K562 (cell line): ENCODE results near the gene PHLDB1. TPM values are rescaled to one million over a fixed set of nuclear protein-coding genes. Genes with fewer than 3 reads are reported as not detected.

Experiments used
- ATAC-seq: fragments of 200-7000 bp; cut with Tn5 transposase; 3 replicates; pipeline ENCODE4 v1.9.1; 2020; ENCODE audit warnings: moderate library complexity
- BruUV-seq: library from RNA; stranded (reverse); fragments of 400-500 nt; replicated peaks from 2 replicates; lab custom pipeline; 2021; lab: Mats Ljungman, UMichigan
- CTCF ChIA-PET: fragments of 300-600 bp; formaldehyde crosslinking; extraction: SDS; loops from one replicate; lab custom pipeline; 2021; ENCODE audit warnings: low intra/inter-chr PET ratio; lab: Yijun Ruan, JAX
- POLR2A ChIA-PET: fragments of 300-600, 350-650 bp; sonication (Branson Sonifier 250); formaldehyde crosslinking; extraction: SDS; loops from one replicate; lab custom pipeline; 2021; ENCODE audit warnings: antibody characterized with exemption, inconsistent platforms; lab: Yijun Ruan, JAX
- DNase-seq, 4 experiments: peaks; one replicate each; pipeline versions ENCODE4 v3.0.0 to v3.0.0-alpha.2; 2011 to 2018; ENCODE audit warnings: low spot score in 3 of 4, mixed read lengths in 3 of 4; ENCODE audit errors: extremely low read depth in 1 of 4
- FAIRE-seq: peaks from 2 replicates; lab custom pipeline; 2011; peaks lifted over from hg19 to GRCh38; lab: Jason Lieb, UNC
- H2AFZ ChIP-seq: 2 replicates; pipeline ENCODE4 v1.6.0; 2011; ENCODE audit warnings: low read depth, low read length, control low read depth, inconsistent platforms
- H3K27ac ChIP-seq: fragments of 200-600 bp; 3 replicates; pipeline ENCODE4 v1.8.0; 2011; ENCODE audit warnings: low read depth, mild to moderate bottlenecking, control low read depth, inconsistent platforms, low read length, moderate library complexity, mixed read lengths; ENCODE audit errors: extremely low read depth
- H3K27me3 ChIP-seq, 2 experiments: fragments of 300-600 bp in 1 of 2; 2 replicates in 1 of 2; 3 replicates in 1 of 2; pipeline versions ENCODE4 v1.6.0 to v1.8.0; 2011; ENCODE audit warnings: inconsistent platforms in 2 of 2, low read length in 2 of 2, mild to moderate bottlenecking in 1 of 2, mixed read lengths in 1 of 2, moderate library complexity in 1 of 2; ENCODE audit not compliant: control insufficient read depth in 2 of 2, insufficient read depth in 2 of 2
- H3K36me3 ChIP-seq: fragments of 300-600 bp; 3 replicates; pipeline ENCODE4 v1.8.0; 2011; ENCODE audit warnings: mild to moderate bottlenecking, low read length, inconsistent platforms; ENCODE audit not compliant: control insufficient read depth, insufficient read depth
- H3K4me1 ChIP-seq, 2 experiments: fragments of 200-600 bp in 1 of 2; replicated peaks in 1 of 2; 2 replicates in 1 of 2; 3 replicates in 1 of 2; pipeline versions ENCODE4 v1.5.1 to v1.8.0; 2011; ENCODE audit warnings: inconsistent platforms in 2 of 2, low read length in 2 of 2, mild to moderate bottlenecking in 1 of 2, mixed read lengths in 1 of 2, moderate library complexity in 1 of 2; ENCODE audit not compliant: control insufficient read depth in 2 of 2, insufficient read depth in 2 of 2
- H3K4me2 ChIP-seq: 2 replicates; pipeline ENCODE4 v1.6.1; 2011; ENCODE audit warnings: low read length, control low read depth, inconsistent platforms, mixed read lengths; ENCODE audit not compliant: insufficient read depth
- H3K4me3 ChIP-seq: fragments of 200-600 bp; sonication (generic), shearing (Covaris generic); 2 replicates; pipeline ENCODE4 v1.5.1; 2016; ENCODE audit warnings: control low read depth, inconsistent platforms
- H3K79me2 ChIP-seq: fragments of 200-600 bp; 3 replicates; pipeline ENCODE4 v1.8.0; 2011; ENCODE audit warnings: low read length, inconsistent platforms; ENCODE audit not compliant: control insufficient read depth, insufficient read depth
- H3K9ac ChIP-seq, 2 experiments: 2 replicates each; pipeline versions ENCODE4 v1.6.0 to v1.6.1; 2011; ENCODE audit warnings: low read depth in 2 of 2, low read length in 2 of 2, control low read depth in 1 of 2, inconsistent platforms in 1 of 2, mild to moderate bottlenecking in 1 of 2, mixed read lengths in 1 of 2; ENCODE audit not compliant: insufficient read depth in 1 of 2
- H3K9me1 ChIP-seq: one replicate; pipeline ENCODE4 v1.6.0; 2011; ENCODE audit warnings: inconsistent platforms, mild to moderate bottlenecking, low read length, moderate library complexity; ENCODE audit not compliant: control insufficient read depth, insufficient read depth
- H3K9me3 ChIP-seq: replicated peaks from 2 replicates; pipeline ENCODE4 v1.5.1; 2011; ENCODE audit warnings: low read depth, low read length, inconsistent platforms; ENCODE audit not compliant: control insufficient read depth, insufficient read depth
- H4K20me1 ChIP-seq: replicated peaks from 2 replicates; pipeline ENCODE4 v1.6.1; 2011; ENCODE audit warnings: low read length, inconsistent platforms, mixed read lengths; ENCODE audit not compliant: control insufficient read depth, insufficient read depth
- BMI1 ChIP-seq: fragments of 150-350 bp; IDR thresholded peaks from 2 replicates; pipeline ENCODE4 v1.6.1; 2014; ENCODE audit warnings: low read length
- CSDE1 ChIP-seq, 2 experiments: fragments of 450-650 bp; IDR thresholded peaks; 2 replicates each; pipeline ENCODE4 v1.6.1; 2016; ENCODE audit warnings: mild to moderate bottlenecking in 1 of 2
- CTBP1 ChIP-seq: fragments of 450-650 bp; IDR thresholded peaks from 2 replicates; pipeline ENCODE4 v1.6.1; 2016; ENCODE audit warnings: borderline replicate concordance
- CXXC5 ChIP-seq: fragments of 250-450 bp; sonication (Bioruptor Pico); IDR thresholded peaks from 2 replicates; pipeline ENCODE4 v1.8.0; 2022; ENCODE audit warnings: inconsistent platforms, mild to moderate bottlenecking, moderate library complexity
- KDM1A ChIP-seq, 2 experiments: fragments of 450-650 bp; IDR thresholded peaks; 2 replicates each; pipeline ENCODE4 v1.6.1; 2016; ENCODE audit warnings: mild to moderate bottlenecking in 2 of 2
- MXI1 ChIP-seq: IDR thresholded peaks from 2 replicates; pipeline ENCODE4 v1.6.1; 2011; ENCODE audit warnings: low read depth, mild to moderate bottlenecking, improper control_type of control experiment, low read length
- MYNN ChIP-seq, 2 experiments: sonication (generic); formaldehyde crosslinking in 1 of 2; IDR thresholded peaks; 2 replicates each; pipeline versions ENCODE4 v1.5.0 to v1.6.1; 2016 to 2020; ENCODE audit warnings: antibody characterized with exemption in 1 of 2, missing genetic modification reagents in 1 of 2
- NFE2 ChIP-seq: IDR thresholded peaks from 2 replicates; pipeline ENCODE4 v1.6.1; 2014; ENCODE audit warnings: antibody characterized with exemption, low read depth
- RCOR1 ChIP-seq, 2 experiments: IDR thresholded peaks; 2 replicates each; pipeline ENCODE4 v1.6.1; 2012; ENCODE audit warnings: low read depth in 2 of 2, low read length in 2 of 2, borderline replicate concordance in 1 of 2, improper control_type of control experiment in 1 of 2
- RFX1 ChIP-seq: fragments of 450-650 bp; IDR thresholded peaks from 2 replicates; pipeline ENCODE4 v1.6.1; 2016; ENCODE audit warnings: mild to moderate bottlenecking, moderate library complexity
- ZNF445 ChIP-seq: fragments of 250-450 bp; sonication (Bioruptor Pico); IDR thresholded peaks from 2 replicates; pipeline ENCODE4 v1.4.0; 2020; ENCODE audit warnings: low read depth, mild to moderate bottlenecking, moderate library complexity
- WGBS: fragments of 100-300 bp; shearing (Covaris generic); methylation state at CpG from one replicate; pipeline ENCODE4 v1.1.6; 2016; ENCODE audit warnings: low coverage, mixed read lengths; ENCODE audit not compliant: insufficient coverage; ENCODE audit errors: missing lambda C conversion rate; 5-methylcytosine and 5-hydroxymethylcytosine counted together
- in situ Hi-C: fragments of 300-500 bp; cut with MboI; formaldehyde crosslinking; loops from 4 replicates; pipeline ENCODE4 v1.15.0; 2018; ENCODE audit warnings: inconsistent platforms, mixed read lengths
- intact Hi-C: fragments of 100-400 bp; cut with micrococcal nuclease; formaldehyde crosslinking; loops from 2 replicates; pipeline ENCODE4 v1.14.2; 2022
- polyA plus RNA-seq, 8 experiments: library from polyadenylated mRNA; depleted of rRNA in 4 of 8; stranded (reverse) in 5 of 8; unstranded in 3 of 8; fragments of >200 nt; fragmentation: Nextera tagmentation in 2 of 8; fragmentation: Illumina TruSeq in 1 of 8; extraction: Ambion mirVana in 2 of 8; extraction: Trizol in 1 of 8; gene quantifications; 2 replicates each; pipeline versions ENCODE4 v1.2.1 to v1.2.3, GENCODE V29; 2011 to 2014; ENCODE audit warnings: inconsistent platforms in 1 of 8, missing spikeins in 1 of 8
- total RNA-seq, 7 experiments: library from RNA; depleted of rRNA in 6 of 7; stranded (reverse); fragments of >200 nt in 6 of 7; fragmentation: Illumina TruSeq in 2 of 7; extraction: Trizol in 2 of 7; gene quantifications; 2 replicates each; pipeline versions ENCODE4 v1.2.1 to v1.2.3, GENCODE V29; 2011 to 2021; ENCODE audit warnings: low replicate concordance in 1 of 7
- TF ChIP-seq, protein P1 (sequence below): sonication (generic); formaldehyde crosslinking; IDR thresholded peaks from 2 replicates; pipeline ENCODE4 v1.8.1; 2023; ENCODE audit warnings: mild to moderate bottlenecking, missing genetic modification reagents, moderate library complexity

Gene PHLDB1
- total and polyA plus RNA-seq, 9 of the 15 experiments (the other 6 are each of a cell fraction or from before 2014, with no cell fraction given) = 2.0 to 28.7 (median 16.2) TPM

DNA sequence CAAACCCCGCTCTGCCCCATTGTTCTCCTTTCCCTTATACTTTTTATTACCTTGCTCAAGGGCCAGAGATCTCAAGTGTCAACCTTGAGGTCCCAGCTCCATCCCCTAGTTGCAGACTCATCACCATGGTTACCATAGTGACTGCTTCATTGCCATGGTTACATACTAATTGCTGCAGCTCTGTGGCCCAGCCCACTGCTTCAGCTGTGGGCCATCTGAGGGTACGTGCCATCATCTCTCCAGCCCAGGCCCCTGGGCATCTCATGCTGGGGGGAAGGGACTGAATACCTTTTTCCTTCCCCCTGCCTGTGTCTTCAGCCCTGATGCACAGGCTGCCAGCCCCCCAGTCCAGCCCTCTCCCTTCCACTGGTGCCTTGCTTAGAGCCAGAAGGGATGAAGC is 49.8 kb downstream of the PHLDB1 start:
- Histone ChIP-seq H3K4me3 (no peak overlapping the region), H3K27me3 (no peaks in the 10 kb centered on the region), H3K9ac (no peak overlapping the region), H3K79me2 (no peaks in the 10 kb centered on the region), H3K36me3 (peaks cover 5% of the 10 kb centered on the region; the same call in 2 of the 3 replicates), H3K9me1 (peaks cover 9% of the 10 kb centered on the region), H3K9me3 (no peaks in the 10 kb centered on the region), H3K27ac (no peak overlapping the region)
- no peak for ATAC-seq
- ChIA-PET CTCF (interaction anchor here (4.4 kb wide), 1 partner anchor 62 kb away, joined by 40 read pairs; no protein-coding TSS in a partner anchor), POLR2A (interaction anchor here (1.0 to 1.6 kb wide), 4 partner anchors 10 to 272 kb away, joined by 3 to 4 read pairs (median 4); no protein-coding TSS in a partner anchor)
- in situ Hi-C loops = no loop called here
- DNase-seq = peak; percentile 32 to 54 (median 44)
- BruUV-seq = no TSS peak
- no peak for FAIRE-seq
- peak in 1 of 2 experiments; percentile 72; a peak in 2 of 4 replicates for TF ChIP-seq CSDE1 (IDR thresholded peaks at IDR 0.05)
- peak; percentile 96 for TF ChIP-seq RFX1
- TF ChIP-seq KDM1A (IDR thresholded peaks at IDR 0.05) = peak; percentile 35 to 48; a peak in 1 of 4 replicates
- TF ChIP-seq ZNF445 (CRISPR knock-in tag) = no peak
- 0 out of 2 replicates have a peak, but pooled peaks have one; percentile 48 for TF ChIP-seq MXI1
- peak; percentile 69; the same call in 1 of the 2 replicates for TF ChIP-seq BMI1
- peak; percentile 67; the same call in 1 of the 2 replicates for TF ChIP-seq MYNN (IDR thresholded peaks at IDR 0.05)
- no peak for TF ChIP-seq MYNN (CRISPR knock-in tag; IDR thresholded peaks at IDR 0.05)
- TF ChIP-seq NFE2 = peak; percentile 30; the same call in 1 of the 2 replicates
- TF ChIP-seq RCOR1 (IDR thresholded peaks at IDR 0.05; ENCODE audit: borderline replicate concordance in 1 of 2, low read depth in 2 of 2, low read length in 2 of 2) = peak in 1 of 2 experiments; percentile 86; a peak in 2 of 4 replicates
- TF ChIP-seq, protein P1, sequence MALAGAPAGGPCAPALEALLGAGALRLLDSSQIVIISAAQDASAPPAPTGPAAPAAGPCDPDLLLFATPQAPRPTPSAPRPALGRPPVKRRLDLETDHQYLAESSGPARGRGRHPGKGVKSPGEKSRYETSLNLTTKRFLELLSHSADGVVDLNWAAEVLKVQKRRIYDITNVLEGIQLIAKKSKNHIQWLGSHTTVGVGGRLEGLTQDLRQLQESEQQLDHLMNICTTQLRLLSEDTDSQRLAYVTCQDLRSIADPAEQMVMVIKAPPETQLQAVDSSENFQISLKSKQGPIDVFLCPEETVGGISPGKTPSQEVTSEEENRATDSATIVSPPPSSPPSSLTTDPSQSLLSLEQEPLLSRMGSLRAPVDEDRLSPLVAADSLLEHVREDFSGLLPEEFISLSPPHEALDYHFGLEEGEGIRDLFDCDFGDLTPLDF (CRISPR knock-in tag) = no peak
- no peak for TF ChIP-seq CXXC5 (CRISPR knock-in tag)
- peak; percentile 83 for TF ChIP-seq CTBP1
- TF ChIP-seq, all 486 proteins: peak for 9
- H2AFZ ChIP-seq = no peak overlapping the region
- 85% methylated on average over 2 of the region's 2 CpGs for WGBS
- no peak overlapping the region for H3K4me2 ChIP-seq
- H3K4me1 ChIP-seq = peaks cover 0 to 30% of the 10 kb centered on the region in 2 experiments; a peak in 2 of 5 replicates
- intact Hi-C loops = loop anchor here (10.0 kb wide), 1 partner anchor 298 kb away; the partner anchor contains the start of gene UPK2
- no peaks in the 10 kb centered on the region for H4K20me1 ChIP-seq
